Measurements from ENCODE around the gene CCDC90B. TPM values are rescaled to one million over a fixed set of nuclear protein-coding genes. Genes with fewer than 3 reads are reported as not detected.

Gene CCDC90B
- total RNA-seq, 6 experiments from 2014 or later: 44.0 to 57.9 (median 50.2) TPM

DNA sequence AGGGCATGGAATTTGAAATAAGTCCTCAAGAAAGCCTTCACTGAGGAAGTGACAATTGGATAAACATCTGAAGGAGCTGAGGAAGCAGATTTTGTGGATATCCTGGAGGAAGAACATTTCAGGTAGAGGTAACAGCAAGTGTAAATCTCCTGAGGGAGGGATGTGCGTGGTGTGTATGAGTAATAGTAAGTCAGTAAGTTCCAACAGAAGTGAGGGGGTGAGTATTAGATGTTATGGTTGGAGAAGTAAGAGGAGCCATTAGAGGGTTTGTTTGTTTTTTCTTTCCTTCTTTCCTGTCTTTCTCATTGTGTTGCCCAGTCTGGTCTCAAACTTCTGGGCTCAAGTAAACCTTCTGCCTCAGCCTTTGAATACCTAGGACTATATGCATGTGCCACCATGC is 63.7 kb downstream of the CCDC90B start:
- peaks cover 8% of the 10 kb centered on the region; the same call in 1 of the 2 replicates for H3K4me1 Mint-ChIP-seq (ENCODE audit: low read depth)
- no peaks in the 10 kb centered on the region for H3K9me3 Mint-ChIP-seq
- H3K27ac Mint-ChIP-seq: no peak overlapping the region
- peak; percentile 2 for DNase-seq
- no peaks in the 10 kb centered on the region for H3K36me3 Mint-ChIP-seq (ENCODE audit: low read depth)
- TF ChIP-seq, protein P1, sequence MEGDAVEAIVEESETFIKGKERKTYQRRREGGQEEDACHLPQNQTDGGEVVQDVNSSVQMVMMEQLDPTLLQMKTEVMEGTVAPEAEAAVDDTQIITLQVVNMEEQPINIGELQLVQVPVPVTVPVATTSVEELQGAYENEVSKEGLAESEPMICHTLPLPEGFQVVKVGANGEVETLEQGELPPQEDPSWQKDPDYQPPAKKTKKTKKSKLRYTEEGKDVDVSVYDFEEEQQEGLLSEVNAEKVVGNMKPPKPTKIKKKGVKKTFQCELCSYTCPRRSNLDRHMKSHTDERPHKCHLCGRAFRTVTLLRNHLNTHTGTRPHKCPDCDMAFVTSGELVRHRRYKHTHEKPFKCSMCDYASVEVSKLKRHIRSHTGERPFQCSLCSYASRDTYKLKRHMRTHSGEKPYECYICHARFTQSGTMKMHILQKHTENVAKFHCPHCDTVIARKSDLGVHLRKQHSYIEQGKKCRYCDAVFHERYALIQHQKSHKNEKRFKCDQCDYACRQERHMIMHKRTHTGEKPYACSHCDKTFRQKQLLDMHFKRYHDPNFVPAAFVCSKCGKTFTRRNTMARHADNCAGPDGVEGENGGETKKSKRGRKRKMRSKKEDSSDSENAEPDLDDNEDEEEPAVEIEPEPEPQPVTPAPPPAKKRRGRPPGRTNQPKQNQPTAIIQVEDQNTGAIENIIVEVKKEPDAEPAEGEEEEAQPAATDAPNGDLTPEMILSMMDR (IDR thresholded peaks at IDR 0.05): no peak
- H3K27me3 Mint-ChIP-seq (ENCODE audit: insufficient read depth): peaks cover 2% of the 10 kb centered on the region; the same call in 1 of the 2 replicates
- H3K4me3 Mint-ChIP-seq: no peak overlapping the region

- DNase-seq: no peak
- H3K4me3 Mint-ChIP-seq: no peak overlapping the region
- H3K36me3 Mint-ChIP-seq (ENCODE audit: low read depth): no peaks in the 10 kb centered on the region
- peaks cover 2% of the 10 kb centered on the region; the same call in 1 of the 2 replicates for H3K27me3 Mint-ChIP-seq (ENCODE audit: insufficient read depth)
- H3K9me3 Mint-ChIP-seq: no peaks in the 10 kb centered on the region
- TF ChIP-seq, protein P1 (IDR thresholded peaks at IDR 0.05): no peak
- peaks cover 8% of the 10 kb centered on the region; the same call in 1 of the 2 replicates for H3K4me1 Mint-ChIP-seq (ENCODE audit: low read depth)
- H3K27ac Mint-ChIP-seq: no peak overlapping the region
These were observed 64.5 kb downstream of the CCDC90B start for GRCh38 chr11:83221694-83222093.

DNA sequence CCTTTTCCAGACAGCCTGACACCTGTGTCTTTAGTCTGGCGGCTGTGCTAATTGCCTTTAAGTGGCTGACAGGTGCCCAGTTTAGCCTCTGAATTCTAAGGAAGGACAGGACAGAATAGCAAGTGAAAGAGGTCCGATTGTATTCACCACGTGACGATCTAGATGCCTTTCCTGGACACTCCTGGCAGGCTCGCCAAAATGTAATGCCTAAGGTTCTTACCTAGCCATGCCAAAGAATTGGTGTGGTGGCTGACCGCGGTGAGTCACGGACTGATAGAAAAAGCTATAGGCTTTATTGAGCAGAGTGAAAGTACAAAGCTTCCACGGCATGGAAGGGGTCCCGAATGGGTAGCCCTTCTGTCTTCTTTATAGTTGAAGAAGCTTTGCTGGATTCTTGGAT is 65.9 kb downstream of the CCDC90B start:
- Mint-ChIP-seq H3K4me3 (no peak overlapping the region), H3K4me1 (ENCODE audit: low read depth) (peaks cover 8% of the 10 kb centered on the region; the same call in 1 of the 2 replicates), H3K27ac (no peak overlapping the region), H3K9me3 (no peaks in the 10 kb centered on the region), H3K27me3 (ENCODE audit: insufficient read depth) (peaks cover 2% of the 10 kb centered on the region; the same call in 1 of the 2 replicates), H3K36me3 (ENCODE audit: low read depth) (no peaks in the 10 kb centered on the region)
- no peak for DNase-seq
- TF ChIP-seq, protein P1 (IDR thresholded peaks at IDR 0.05): no peak

GRCh38 chr11:83219095-83219494 is 67.1 kb downstream of the CCDC90B start:
- Mint-ChIP-seq H3K27me3 (ENCODE audit: insufficient read depth) (peaks cover 2% of the 10 kb centered on the region; the same call in 1 of the 2 replicates), H3K36me3 (ENCODE audit: low read depth) (no peaks in the 10 kb centered on the region)

More at GRCh38 chr11:83219095-83219494, 67.1 kb downstream of the CCDC90B start:
- Mint-ChIP-seq H3K27ac (no peak overlapping the region), H3K4me3 (no peak overlapping the region), H3K4me1 (ENCODE audit: low read depth) (peaks cover 8% of the 10 kb centered on the region; the same call in 1 of the 2 replicates), H3K9me3 (no peaks in the 10 kb centered on the region)
- DNase-seq: no peak
- TF ChIP-seq, protein P1 (IDR thresholded peaks at IDR 0.05): peak; percentile 47; the same call in 1 of the 2 replicates

Other genes with a start within 250 kb of the CCDC90B start
- gene RAB30, start 214.5 kb downstream of the CCDC90B start, total RNA-seq (2021; fragmentation: NEBNext Ultra II Directional; extraction: Animal tissue kit (Norgen Biotek cat#: 25700)): 10 to 100 TPM; 17.6 to 22.2 (median 19.4) TPM
- 10 to 100 TPM; 22.4 to 26.6 (median 24.7) TPM for gene PCF11, start 129.2 kb downstream of the CCDC90B start, total RNA-seq (2021; fragmentation: NEBNext Ultra II Directional; extraction: Animal tissue kit (Norgen Biotek cat#: 25700))
- gene ANKRD42, start 92.7 kb downstream of the CCDC90B start, total RNA-seq (2021; fragmentation: NEBNext Ultra II Directional; extraction: Animal tissue kit (Norgen Biotek cat#: 25700)): 10 to 100 TPM; 11.9 to 16.5 (median 13.1) TPM

Data from HFFc6 (cell line).